Erythroblast (primary cell): ENCODE data around the gene KRT33A.

Experiments used
- GATA1 ChIP-seq: IDR thresholded peaks from 2 replicates; pipeline ENCODE4 v1.6.1; 2011; ENCODE audit warnings: low read depth, mild to moderate bottlenecking, control low read depth, low read length, moderate library complexity
- POLR2A ChIP-seq: IDR thresholded peaks from 2 replicates; pipeline ENCODE4 v1.6.1; 2011; ENCODE audit warnings: mild to moderate bottlenecking, low read length

GRCh38 chr17:41298458-41299135 is 52.0 kb downstream of the KRT33A start:
- TF ChIP-seq POLR2A (no peak), GATA1 (no peak)
